LNCaP clone FGC (cell line): ENCODE results near the gene LRRC23.

Experiments used
- DNase-seq: peaks from one replicate; pipeline ENCODE4 v3.0.0-alpha.2; 2011; ENCODE audit warnings: low read depth
- H3K4me3 ChIP-seq: 2 replicates; pipeline ENCODE4 v1.5.1; 2011; ENCODE audit warnings: mild to moderate bottlenecking, low read depth, low read length, control low read depth
- CTCF ChIP-seq: IDR thresholded peaks from 2 replicates; pipeline ENCODE4 v1.5.1; 2012; ENCODE audit warnings: mild to moderate bottlenecking; ENCODE audit not compliant: control insufficient read depth, insufficient read depth; ENCODE audit errors: extremely low read depth

Gene LRRC23

GRCh38 chr12:6929466-6930452, 25.1 kb downstream of the LRRC23 start:
- DNase-seq = no peak
- no peak for TF ChIP-seq CTCF
- peak overlapping the region; percentile 89 for H3K4me3 ChIP-seq

GRCh38 chr12:6932766-6933165, 28.1 kb downstream of the LRRC23 start:
- no peak for TF ChIP-seq CTCF
- DNase-seq = no peak
- H3K4me3 ChIP-seq = no peak overlapping the region

- no peak for TF ChIP-seq CTCF
- DNase-seq = no peak
- H3K4me3 ChIP-seq = no peak overlapping the region
Measured at GRCh38 chr12:6934110-6934509, 29.5 kb downstream of the LRRC23 start.

- no peak for DNase-seq
- TF ChIP-seq CTCF = no peak
- H3K4me3 ChIP-seq = no peak overlapping the region
Measured at GRCh38 chr12:6935371-6936193, 31.0 kb downstream of the LRRC23 start.

GRCh38 chr12:6936194-6936635, 31.6 kb downstream of the LRRC23 start:
- no peak for DNase-seq
- no peak overlapping the region for H3K4me3 ChIP-seq
- TF ChIP-seq CTCF = no peak

- no peak for TF ChIP-seq CTCF
- peak overlapping the region; percentile 60 for H3K4me3 ChIP-seq
- no peak for DNase-seq
Measured at GRCh38 chr12:6936636-6937480, 32.2 kb downstream of the LRRC23 start.
